Lower leg skin (tissue), 3 donors: Measurements from ENCODE around the gene CCDC141.

Experiments used
- CTCF ChIP-seq, 3 donors: fragments of 450-650 bp; IDR thresholded peaks; one replicate each; pipeline ENCODE4 v1.5.1; 2016; ENCODE audit warnings: antibody characterized with exemption in 3 of 3, mild to moderate bottlenecking in 3 of 3, moderate library complexity in 2 of 3
- POLR2A ChIP-seq, 2 donors: fragments of 450-650 bp; IDR thresholded peaks; one replicate each; pipeline ENCODE4 v1.6.1; 2016 to 2017; ENCODE audit warnings: antibody characterized with exemption in 2 of 2, mild to moderate bottlenecking in 1 of 2, moderate library complexity in 1 of 2

GRCh38 chr2:178976351-178976750 lies 73.6 kb downstream of the CCDC141 start:
- TF ChIP-seq POLR2A (IDR thresholded peaks at IDR 0.05) (no peak), CTCF (IDR thresholded peaks at IDR 0.05) (no peak)
